DMS153 treated with DMSO at 0.1 percent for 48 hours (cell line): Measurements from ENCODE around the gene IFNA1.
"Not testable (repeated sequence)": the region's sequence is repeated elsewhere in the genome, so short reads cannot be mapped to it uniquely, and the experiment has no call there.

Source experiments
- DNase-seq: peaks from one replicate; lab custom pipeline; 2025; ENCODE audit not compliant: unreplicated experiment; lab: John Stamatoyannopoulos, UW

IFNA1 gene

GRCh38 chr9:21440139-21440538 lies at the start of gene IFNA1:
Gene IFNA1, plus strand, starts transcription at chr9:21440439. Its CDS starts 69 bp downstream, at chr9:21440508.
- DNase-seq: no peak

- no peak for DNase-seq
These were observed 48.0 kb upstream of the IFNA1 start for GRCh38 chr9:21392270-21392669.

GRCh38 chr9:21395778-21396717 lies 44.2 kb upstream of the IFNA1 start:
- DNase-seq: no peak

- no peak for DNase-seq
These were observed 41.2 kb upstream of the IFNA1 start for GRCh38 chr9:21398955-21399489.

- no peak for DNase-seq
These were observed 40.3 kb upstream of the IFNA1 start for GRCh38 chr9:21399956-21400355.

- no peak for DNase-seq
These were observed 37.6 kb upstream of the IFNA1 start for GRCh38 chr9:21402386-21403251.

- DNase-seq: no peak
These were observed 36.1 kb upstream of the IFNA1 start for GRCh38 chr9:21404146-21404545.

GRCh38 chr9:21408817-21409216 lies 31.4 kb upstream of the IFNA1 start, which contains the start of gene IFNA8:
Gene IFNA8, plus strand, starts transcription at chr9:21409117. Its CDS starts 60 bp downstream, at chr9:21409177.
- DNase-seq: no peak

- no peak for DNase-seq
These were observed 28.1 kb upstream of the IFNA1 start for GRCh38 chr9:21412107-21412506.

- DNase-seq: no peak
These were observed 27.1 kb upstream of the IFNA1 start for GRCh38 chr9:21413151-21413550.

- no peak for DNase-seq
These were observed 26.6 kb upstream of the IFNA1 start for GRCh38 chr9:21413624-21414023.

- DNase-seq: no peak
These were observed 25.9 kb upstream of the IFNA1 start for GRCh38 chr9:21414220-21414940.

- no peak for DNase-seq
These were observed 24.6 kb upstream of the IFNA1 start for GRCh38 chr9:21415493-21416267.

- no peak for DNase-seq
These were observed 12.0 kb upstream of the IFNA1 start for GRCh38 chr9:21428235-21428634.

GRCh38 chr9:21429191-21429590 lies 11.0 kb upstream of the IFNA1 start:
- no peak for DNase-seq

- DNase-seq: no peak
These were observed 7.4 kb upstream of the IFNA1 start for GRCh38 chr9:21432672-21433425.

GRCh38 chr9:21434202-21435014 lies 5.8 kb upstream of the IFNA1 start:
- peak; percentile 18 for DNase-seq

GRCh38 chr9:21435015-21435383 lies 5.2 kb upstream of the IFNA1 start:
- DNase-seq: not testable (repeated sequence)
